Activated CD4-positive, alpha-beta memory T cell treated with anti-CD3 and anti-CD28 coated beads, Interleukin-2, amount 10 ng/mL, durations not matched to agents 7 days and 5 days (primary cell): ENCODE results near the gene PIR. TPM values are rescaled to one million over a fixed set of nuclear protein-coding genes. Genes with fewer than 3 reads are reported as not detected.

Experiments used
- CTCF ChIA-PET: fragments of 350-600 bp; sonication (Branson Sonifier 250); formaldehyde crosslinking; loops from one replicate; lab custom pipeline; 2021; ENCODE audit warnings: antibody characterized with exemption, inconsistent platforms; lab: Charles Lee
- POLR2A ChIA-PET: fragments of 350-600 bp; sonication (Branson Sonifier 250); formaldehyde crosslinking; loops from one replicate; lab custom pipeline; 2021; ENCODE audit warnings: antibody characterized with exemption; lab: Charles Lee
- DNase-seq: peaks from one replicate; pipeline ENCODE4 v3.0.0-alpha.2; 2020
- H3K27ac Mint-ChIP-seq: one replicate; pipeline ENCODE4 v1.8.0; 2021; ENCODE audit warnings: mild to moderate bottlenecking, mixed read lengths
- H3K27me3 Mint-ChIP-seq: one replicate; pipeline ENCODE4 v1.8.0; 2021; ENCODE audit warnings: mixed read lengths
- H3K36me3 Mint-ChIP-seq: one replicate; pipeline ENCODE4 v1.8.0; 2021; ENCODE audit warnings: low read depth, mixed read lengths
- H3K4me1 Mint-ChIP-seq: one replicate; pipeline ENCODE4 v1.8.0; 2021; ENCODE audit warnings: mixed read lengths
- H3K4me3 Mint-ChIP-seq: one replicate; pipeline ENCODE4 v1.8.0; 2021; ENCODE audit warnings: mild to moderate bottlenecking, mixed read lengths
- H3K9me3 Mint-ChIP-seq: one replicate; pipeline ENCODE4 v1.8.0; 2021; ENCODE audit warnings: mixed read lengths
- total RNA-seq, 2 experiments: library from RNA; stranded (reverse); gene quantifications; one replicate each; pipeline ENCODE4 v1.2.3, GENCODE V29; 2021

The PIR gene
- total RNA-seq, 2 experiments from 2014 or later = 5.1 to 5.6 TPM

DNA sequence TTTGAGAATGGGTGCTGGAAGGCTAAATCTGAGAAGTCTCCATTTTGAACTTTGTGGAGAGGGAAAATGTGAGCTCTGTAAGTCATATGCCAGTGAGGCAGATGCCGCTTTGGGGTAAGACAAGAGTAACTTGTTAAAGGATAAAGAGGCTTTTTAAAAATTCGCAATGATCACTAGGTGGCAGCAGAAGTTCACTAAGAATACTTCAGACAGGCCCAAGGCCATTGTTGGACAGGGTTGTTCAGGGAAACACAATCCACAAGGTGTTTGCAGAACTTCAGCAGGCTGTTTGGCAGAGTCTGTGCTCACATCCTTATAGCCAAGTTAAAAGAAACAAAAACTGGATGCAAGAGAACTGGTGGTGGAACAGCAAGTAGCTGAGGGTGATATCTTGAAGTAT lies 144.1 kb downstream of the PIR start:
- H3K27ac Mint-ChIP-seq = no peak overlapping the region
- no peaks in the 10 kb centered on the region for H3K9me3 Mint-ChIP-seq
- no peak overlapping the region for H3K4me3 Mint-ChIP-seq
- DNase-seq = peak; percentile 16
- CTCF ChIA-PET = interaction anchor here (1.0 to 3.9 kb wide), 5 partner anchors 9 to 144 kb away, joined by 3 to 22 read pairs (median 4); partner anchors contain the start of gene PIR
- POLR2A ChIA-PET = no interaction called here
- H3K36me3 Mint-ChIP-seq = no peaks in the 10 kb centered on the region
- no peaks in the 10 kb centered on the region for H3K4me1 Mint-ChIP-seq
- H3K27me3 Mint-ChIP-seq = peaks cover 8% of the 10 kb centered on the region

DNA sequence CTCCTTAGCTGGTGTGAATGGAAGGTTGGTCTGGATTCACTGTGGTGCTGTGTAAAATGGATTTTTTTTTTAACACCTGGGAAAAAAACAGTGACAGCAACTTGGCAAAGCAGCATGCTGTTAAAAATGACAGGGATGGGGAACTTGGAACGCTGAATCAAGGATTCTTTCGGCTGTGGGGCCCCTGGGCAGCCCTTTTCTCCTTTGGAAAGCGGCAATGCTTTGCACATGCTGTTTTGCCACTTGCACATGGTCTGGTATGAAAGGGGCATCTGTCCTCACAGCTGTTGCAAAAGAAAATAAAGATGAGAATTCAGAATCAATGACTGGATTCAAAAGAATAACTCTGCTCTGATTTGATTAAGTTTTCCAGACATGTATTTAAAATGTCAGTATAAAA lies 147.2 kb downstream of the PIR start:
- no peak for DNase-seq
- Mint-ChIP-seq H3K27ac (no peak overlapping the region), H3K9me3 (no peaks in the 10 kb centered on the region), H3K27me3 (peaks cover 13% of the 10 kb centered on the region), H3K36me3 (no peaks in the 10 kb centered on the region), H3K4me3 (no peak overlapping the region), H3K4me1 (no peaks in the 10 kb centered on the region)
- ChIA-PET POLR2A (no interaction called here), CTCF (interaction anchor here (0.8 to 3.9 kb wide), 2 partner anchors 8 to 122 kb away, joined by 3 to 22 read pairs; no protein-coding TSS in a partner anchor)

DNA sequence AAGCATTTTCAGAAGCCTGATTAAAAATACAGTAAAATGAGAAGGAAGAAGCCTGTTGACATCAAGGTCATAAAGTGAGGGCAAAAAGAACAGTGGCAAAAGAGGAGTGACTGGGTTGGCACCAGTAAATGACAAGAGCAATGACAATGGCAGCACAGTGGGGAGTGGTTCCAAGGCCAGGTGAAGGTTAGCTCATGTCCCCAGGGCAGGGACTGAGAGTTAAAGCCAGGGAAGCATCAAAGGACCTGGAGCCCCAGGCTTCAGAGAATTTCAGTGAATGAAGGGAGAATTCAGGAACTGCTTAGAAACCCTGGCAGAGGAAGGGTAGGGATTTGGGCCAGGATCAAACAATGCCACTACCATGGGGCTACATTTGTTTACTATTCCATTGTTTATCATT lies 149.0 kb downstream of the PIR start:
- no peaks in the 10 kb centered on the region for H3K36me3 Mint-ChIP-seq
- CTCF ChIA-PET = no interaction called here
- no peaks in the 10 kb centered on the region for H3K4me1 Mint-ChIP-seq
- H3K4me3 Mint-ChIP-seq = no peak overlapping the region
- H3K27ac Mint-ChIP-seq = no peak overlapping the region
- H3K27me3 Mint-ChIP-seq = peaks cover 19% of the 10 kb centered on the region
- DNase-seq = no peak
- POLR2A ChIA-PET = no interaction called here
- no peaks in the 10 kb centered on the region for H3K9me3 Mint-ChIP-seq

DNA sequence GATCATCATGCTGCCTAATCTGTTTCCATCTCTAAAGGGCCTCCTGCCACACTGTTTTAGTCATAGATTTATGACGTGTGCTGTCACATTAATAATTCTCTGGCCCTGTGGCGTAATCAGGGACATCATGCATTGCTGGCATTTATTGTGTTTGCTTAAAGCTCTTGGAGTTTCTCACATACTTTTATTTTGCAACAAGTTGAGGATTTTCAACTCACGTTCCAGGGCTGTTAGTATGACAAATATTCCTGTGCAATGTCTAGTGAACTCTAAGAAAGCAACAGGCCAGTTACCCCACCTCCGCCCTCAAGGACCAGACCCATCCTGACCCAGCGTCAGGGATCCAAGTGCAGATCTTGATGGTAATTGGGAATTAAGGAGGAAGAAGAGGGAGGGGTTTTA lies 150.1 kb downstream of the PIR start:
- Mint-ChIP-seq H3K4me1 (no peaks in the 10 kb centered on the region), H3K4me3 (no peak overlapping the region), H3K27ac (no peak overlapping the region), H3K27me3 (peaks cover 16% of the 10 kb centered on the region), H3K36me3 (no peaks in the 10 kb centered on the region), H3K9me3 (no peaks in the 10 kb centered on the region)
- no peak for DNase-seq
- POLR2A ChIA-PET = no interaction called here
- CTCF ChIA-PET = interaction anchor here (1.6 kb wide), 1 partner anchor 10 kb away, joined by 3 read pairs; no protein-coding TSS in a partner anchor

DNA sequence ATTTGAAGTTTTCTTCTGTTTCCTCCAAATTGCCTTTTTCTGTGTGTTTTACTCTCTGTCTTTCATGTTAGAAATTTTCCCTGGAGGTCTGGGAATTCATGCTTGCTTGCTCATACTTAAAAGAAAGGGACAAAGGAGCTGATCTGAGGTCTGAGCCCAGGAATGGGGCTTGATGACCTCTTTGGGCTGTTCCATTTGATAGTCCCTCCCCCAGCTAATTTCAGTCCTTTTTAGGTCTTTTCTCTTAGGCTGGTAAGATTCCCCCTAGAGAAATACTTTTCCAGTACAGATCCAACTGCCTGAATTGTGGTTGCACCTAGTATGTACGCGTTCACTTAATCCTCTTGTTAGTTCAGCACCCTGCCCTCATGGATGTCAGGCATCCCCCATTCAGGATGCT lies 152.3 kb downstream of the PIR start:
- CTCF ChIA-PET = no interaction called here
- Mint-ChIP-seq H3K4me1 (peaks cover 9% of the 10 kb centered on the region), H3K4me3 (no peak overlapping the region), H3K9me3 (no peaks in the 10 kb centered on the region), H3K36me3 (no peaks in the 10 kb centered on the region), H3K27ac (no peak overlapping the region), H3K27me3 (peaks cover 21% of the 10 kb centered on the region)
- DNase-seq = no peak
- POLR2A ChIA-PET = no interaction called here

DNA sequence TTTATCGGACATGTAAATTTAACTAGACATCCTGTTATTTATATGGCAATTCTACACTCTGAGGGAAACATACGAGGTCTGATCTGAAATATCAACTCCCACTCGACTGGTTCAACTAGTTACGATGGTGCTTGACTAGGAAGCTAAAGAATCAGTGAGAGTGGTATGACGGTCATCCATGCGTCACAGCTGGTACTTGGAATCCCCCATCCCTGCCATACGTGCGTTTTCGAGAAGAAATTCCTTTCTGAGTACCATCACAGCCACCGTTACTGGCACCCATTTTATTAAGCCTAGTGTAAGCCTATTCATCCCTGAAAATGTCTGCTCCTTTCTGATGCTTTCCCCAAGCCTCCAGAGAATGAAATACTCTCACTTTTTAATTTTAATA lies 157.1 kb downstream of the PIR start:
- H3K36me3 Mint-ChIP-seq = peaks cover 11% of the 10 kb centered on the region
- H3K4me3 Mint-ChIP-seq = peak overlapping the region; percentile 92
- CTCF ChIA-PET = interaction anchor here (1.0 kb wide), 1 partner anchor 36 kb away, joined by 3 read pairs; no protein-coding TSS in a partner anchor
- peaks cover 25% of the 10 kb centered on the region for H3K4me1 Mint-ChIP-seq
- H3K27ac Mint-ChIP-seq = peak overlapping the region; percentile 92
- no peaks in the 10 kb centered on the region for H3K9me3 Mint-ChIP-seq
- POLR2A ChIA-PET = interaction anchor here (0.6 to 1.0 kb wide), 3 partner anchors 10 to 839 kb away, joined by 3 read pairs; partner anchors contain the start of gene ZRSR2
- H3K27me3 Mint-ChIP-seq = peaks cover 15% of the 10 kb centered on the region
- DNase-seq = peak; percentile 39

DNA sequence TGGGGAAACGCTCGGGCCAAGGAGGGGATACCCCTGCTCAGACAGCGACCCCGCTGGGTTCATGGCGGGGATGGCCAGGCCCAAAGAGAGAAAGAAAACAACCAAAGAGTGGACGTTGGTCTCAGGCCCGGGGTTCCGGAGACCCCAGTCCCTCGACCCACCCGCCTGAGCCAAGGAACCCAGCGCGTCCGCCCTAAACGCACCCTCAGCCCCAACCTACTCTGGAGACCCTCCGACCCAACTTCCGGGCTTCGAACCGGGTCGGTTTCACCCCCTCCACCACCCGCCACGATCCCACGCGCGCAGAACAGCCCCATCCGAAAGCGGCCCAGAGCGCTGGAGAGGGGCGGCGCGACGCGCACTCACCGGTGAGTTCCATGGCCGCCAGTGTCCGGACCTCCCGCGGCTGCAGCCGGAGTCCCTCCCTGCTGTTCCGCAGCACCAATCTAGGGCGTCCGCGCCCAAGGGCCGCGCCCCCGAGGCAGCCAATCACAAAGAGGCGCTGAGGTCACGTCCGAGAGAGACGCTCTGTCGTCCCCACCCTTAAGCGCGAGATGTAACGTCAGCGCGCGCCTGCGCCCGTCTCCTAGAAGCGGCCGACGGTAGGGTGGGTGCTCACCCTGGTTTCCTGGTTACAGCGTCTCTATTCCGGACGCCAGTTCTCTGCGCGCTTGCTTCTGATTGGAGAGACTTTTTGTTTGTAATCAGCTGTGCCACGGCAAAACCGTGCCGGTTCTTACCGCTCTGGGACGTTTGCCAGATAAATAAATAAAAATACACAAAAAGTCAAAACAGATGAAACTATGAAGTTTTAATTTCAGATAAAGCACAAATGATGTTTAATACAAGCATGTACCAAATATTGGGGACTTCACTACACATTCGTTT lies 157.8 kb downstream of the PIR start, which contains the start of gene PIGA:
PIGA (minus strand) TSS at position 389 of the 888 bp plus-strand sequence. CDS start 3,593 bp downstream, outside the sequence.
- CTCF ChIA-PET = interaction anchor here (0.7 to 1.0 kb wide), 2 partner anchors 35 to 36 kb away, joined by 3 read pairs; no protein-coding TSS in a partner anchor
- H3K36me3 Mint-ChIP-seq = peaks cover 11% of the 10 kb centered on the region
- H3K27me3 Mint-ChIP-seq = peaks cover 11% of the 10 kb centered on the region
- POLR2A ChIA-PET = interaction anchor here (0.6 to 1.4 kb wide), 7 partner anchors 9 to 838 kb away, joined by 3 to 5 read pairs (median 3); partner anchors contain the start of gene ZRSR2
- H3K9me3 Mint-ChIP-seq = no peaks in the 10 kb centered on the region
- DNase-seq = peak; percentile 93
- peak within 1 kb of the TSS; percentile 92 for H3K4me3 Mint-ChIP-seq
- H3K4me1 Mint-ChIP-seq = peaks cover 25% of the 10 kb centered on the region
- peak within 1 kb of the TSS; percentile 92 for H3K27ac Mint-ChIP-seq

Other genes starting within 250 kb of the PIR start
- gene ASB9, start 223.2 kb downstream of the PIR start, total RNA-seq = 1 to 10 TPM; 1.1 to 1.4 TPM
- not detected for gene ASB11, start 177.7 kb downstream of the PIR start, total RNA-seq
- 10 to 100 TPM; 27.8 to 31.7 TPM for gene PIGA, start 157.8 kb downstream of the PIR start, total RNA-seq
- gene VEGFD, start 108.9 kb downstream of the PIR start, total RNA-seq = under 1 TPM in 1 of 2 experiments, not detected in 1; 0.10 TPM
- not detected for gene BMX, start 7.5 kb upstream of the PIR start, total RNA-seq
- not detected for gene ACE2, start 107.6 kb upstream of the PIR start, total RNA-seq
- gene CLTRN, start 171.5 kb upstream of the PIR start, total RNA-seq = under 1 TPM in 1 of 2 experiments, not detected in 1; 0.18 TPM
- gene CA5B, start 244.9 kb upstream of the PIR start, total RNA-seq = 10 to 100 TPM; 26.1 to 31.7 TPM